ENCODE measurements around the gene AMFR.

AMFR gene

DNA sequence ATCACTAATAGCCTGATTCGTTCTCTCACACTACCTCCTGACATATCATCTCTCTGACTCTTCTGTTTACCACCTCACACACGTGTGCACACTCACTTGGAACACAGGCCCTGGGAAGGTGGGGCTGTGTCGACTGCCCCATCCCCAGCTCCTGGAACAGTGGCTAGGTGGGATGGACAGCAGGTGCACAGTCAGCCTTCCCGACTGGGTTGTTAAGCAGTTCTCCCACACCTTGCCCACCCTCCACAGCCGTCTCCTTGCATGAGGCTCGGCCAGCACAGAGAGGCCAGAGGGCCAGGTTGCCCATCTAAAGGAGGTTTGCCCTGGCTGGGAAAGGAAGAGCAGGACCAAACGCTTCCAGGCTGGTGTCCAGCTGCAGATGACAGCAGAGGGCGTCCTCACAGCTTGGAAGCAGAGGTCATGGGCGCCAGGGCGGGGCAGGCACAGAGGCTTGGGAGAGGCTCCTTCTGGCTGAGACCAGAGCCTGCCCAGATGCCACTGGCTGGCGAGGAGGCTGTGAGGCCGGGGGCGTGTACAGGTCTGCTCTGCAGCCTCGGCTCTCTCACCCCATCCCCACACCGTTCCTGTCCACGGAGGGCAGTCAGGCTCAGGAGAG lies 92.8 kb downstream of the AMFR start:
- DNase-seq (ENCODE audit: low read depth in 2 of 2), result no peak

GRCh38 chr16:56331915-56332314 lies 93.4 kb downstream of the AMFR start:
- DNase-seq (ENCODE audit: low read depth in 2 of 2), result no peak

DNA sequence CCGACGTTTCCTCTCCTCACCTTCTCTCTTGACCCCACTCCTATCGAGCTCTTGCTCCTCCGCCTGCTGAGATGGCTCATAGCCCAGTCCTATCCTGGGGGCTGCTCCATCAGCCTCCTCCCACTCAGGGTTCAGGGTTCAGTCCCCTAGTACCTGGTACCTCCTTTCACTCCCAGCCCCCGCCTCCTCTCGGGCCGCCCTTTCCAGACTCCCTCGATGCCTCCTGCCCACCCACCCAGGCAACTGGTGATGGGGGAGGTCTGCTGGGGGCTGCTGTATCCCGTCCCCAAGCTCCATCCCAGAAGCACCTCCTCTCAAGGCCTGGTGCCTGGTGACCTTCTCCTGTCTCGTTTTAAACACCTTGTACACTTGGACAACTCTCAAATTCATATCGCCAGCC lies 93.9 kb downstream of the AMFR start:
- DNase-seq (ENCODE audit: low read depth in 2 of 2), result no peak

DNA sequence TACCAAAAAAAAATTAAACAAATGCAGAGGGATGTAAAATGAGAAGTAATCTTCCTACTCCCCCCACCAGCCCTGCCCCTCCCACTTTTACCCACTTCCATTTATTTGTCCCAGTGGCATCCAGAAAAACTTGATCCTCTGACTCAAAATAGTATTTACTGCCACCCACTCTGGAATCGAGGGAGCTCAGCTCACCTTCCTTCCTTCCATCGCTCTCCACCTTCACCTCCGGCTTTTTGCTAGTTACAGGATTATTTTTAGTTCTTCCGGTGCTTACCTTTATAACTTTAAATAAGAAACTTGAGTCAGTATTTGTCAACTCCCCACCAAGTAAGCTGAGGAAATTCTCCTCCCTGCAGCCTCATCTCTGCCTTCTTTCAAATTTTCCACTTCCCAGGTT lies 94.9 kb downstream of the AMFR start:
- DNase-seq (ENCODE audit: low read depth in 2 of 2), result no peak

- no peak for DNase-seq (ENCODE audit: low read depth in 2 of 2)
Measured at GRCh38 chr16:56329887-56330286, 95.5 kb downstream of the AMFR start.

DNA sequence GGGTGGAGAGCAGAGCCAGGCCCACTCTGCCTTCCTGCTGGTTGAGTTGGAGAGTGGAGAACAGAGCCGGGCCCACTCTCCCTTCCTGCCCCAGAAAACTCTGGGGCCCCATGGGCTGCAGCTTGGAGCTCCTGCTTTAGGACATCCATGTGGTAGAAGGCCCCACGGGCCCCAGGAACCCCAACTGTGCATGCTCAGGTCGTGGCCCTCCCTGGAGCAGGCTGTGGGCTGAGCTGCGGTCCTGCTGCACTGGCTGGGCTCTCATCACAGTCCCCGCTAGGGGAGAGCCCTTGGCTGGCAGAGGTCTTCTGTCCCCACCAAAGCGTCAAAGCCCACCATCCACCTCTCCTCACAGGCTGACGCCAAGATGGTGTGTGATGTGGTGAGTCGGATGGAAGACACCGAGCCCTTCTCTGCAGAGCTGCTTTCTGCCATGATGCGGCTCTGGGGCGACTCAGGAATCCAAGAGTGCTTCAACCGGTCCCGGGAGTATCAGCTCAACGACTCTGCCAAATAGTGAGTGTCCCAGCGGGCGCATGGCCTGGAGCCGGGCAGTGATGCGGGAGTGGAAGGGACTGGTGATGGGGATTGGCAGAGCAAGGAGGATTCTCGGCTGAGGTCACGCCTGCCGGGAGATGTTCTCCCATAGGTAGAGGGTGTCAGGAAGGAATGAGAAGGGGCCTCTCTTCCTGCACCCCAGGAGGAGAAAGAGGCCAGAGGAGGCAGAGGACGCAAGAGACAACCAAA lies 96.9 kb downstream of the AMFR start:
- no peak for DNase-seq (ENCODE audit: low read depth in 2 of 2)

- DNase-seq (ENCODE audit: low read depth in 2 of 2), result no peak
Measured at GRCh38 chr16:56327929-56328258, 97.5 kb downstream of the AMFR start.

DNA sequence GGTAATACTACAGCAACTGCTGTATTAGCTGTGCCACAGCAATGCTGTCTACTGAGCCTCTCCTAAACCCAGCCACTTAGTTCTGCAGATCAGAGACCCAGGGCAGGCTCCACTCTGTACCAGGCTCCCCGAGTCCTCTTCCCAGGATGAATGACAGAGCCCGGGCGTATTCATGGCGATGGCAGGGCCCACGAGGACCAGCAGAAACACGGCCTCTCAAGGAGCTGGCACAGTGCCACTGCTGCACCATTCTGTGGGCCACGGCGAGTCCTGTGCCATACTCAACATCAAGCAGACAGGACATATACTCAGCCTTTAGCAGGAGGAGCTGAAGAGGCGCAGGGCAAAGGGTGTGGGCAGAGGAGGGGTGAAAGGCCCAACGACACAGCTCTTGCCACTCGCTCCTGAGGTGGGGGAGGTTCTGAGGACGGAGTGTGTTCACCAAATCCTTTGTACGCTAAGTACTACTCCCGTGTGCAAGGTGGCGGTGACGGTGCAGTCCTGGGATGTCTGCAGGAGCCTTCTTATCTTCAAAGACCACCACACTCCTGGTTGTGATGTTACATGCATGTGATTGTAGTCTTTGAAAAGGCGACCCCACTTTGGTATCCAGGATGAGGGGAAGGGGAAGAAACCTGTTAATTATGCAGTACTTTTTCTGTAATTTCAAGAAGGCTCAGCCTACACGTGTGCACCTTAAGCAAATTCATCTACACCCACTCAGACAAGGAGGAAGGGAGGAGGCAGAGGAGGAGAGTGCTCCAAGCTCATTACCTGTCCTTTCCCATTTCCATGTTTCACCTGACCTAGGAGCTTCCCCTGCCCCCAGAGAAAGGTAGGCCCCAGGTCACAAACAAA lies 98.0 kb downstream of the AMFR start:
- no peak for DNase-seq (ENCODE audit: low read depth in 2 of 2)

GRCh38 chr16:56325956-56326355 lies 99.4 kb downstream of the AMFR start:
- no peak for DNase-seq (ENCODE audit: low read depth in 2 of 2)

DNA sequence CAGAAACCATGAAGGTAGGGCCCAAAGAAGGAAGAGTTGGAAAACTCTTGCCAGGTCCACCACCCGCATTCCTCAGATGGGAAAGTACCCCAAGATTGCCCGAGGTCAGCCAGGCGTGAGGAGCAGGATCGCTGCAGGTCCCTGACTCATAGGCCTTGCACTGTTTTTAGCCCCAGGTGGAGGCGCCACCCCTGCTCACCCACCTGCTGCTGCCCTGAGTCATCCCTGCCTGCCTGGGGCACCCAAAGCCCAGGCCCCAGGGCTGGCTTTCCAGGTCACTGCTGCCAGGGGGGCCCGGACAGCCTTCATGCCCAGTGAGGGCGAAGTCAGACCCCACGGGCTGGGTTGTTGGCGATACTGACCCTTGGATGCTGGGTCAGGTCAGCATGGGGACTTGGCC lies 100.9 kb downstream of the AMFR start:
- DNase-seq (ENCODE audit: low read depth in 2 of 2), result no peak

- no peak for DNase-seq (ENCODE audit: low read depth in 2 of 2)
Measured at GRCh38 chr16:56321571-56321970, 103.8 kb downstream of the AMFR start.

DNA sequence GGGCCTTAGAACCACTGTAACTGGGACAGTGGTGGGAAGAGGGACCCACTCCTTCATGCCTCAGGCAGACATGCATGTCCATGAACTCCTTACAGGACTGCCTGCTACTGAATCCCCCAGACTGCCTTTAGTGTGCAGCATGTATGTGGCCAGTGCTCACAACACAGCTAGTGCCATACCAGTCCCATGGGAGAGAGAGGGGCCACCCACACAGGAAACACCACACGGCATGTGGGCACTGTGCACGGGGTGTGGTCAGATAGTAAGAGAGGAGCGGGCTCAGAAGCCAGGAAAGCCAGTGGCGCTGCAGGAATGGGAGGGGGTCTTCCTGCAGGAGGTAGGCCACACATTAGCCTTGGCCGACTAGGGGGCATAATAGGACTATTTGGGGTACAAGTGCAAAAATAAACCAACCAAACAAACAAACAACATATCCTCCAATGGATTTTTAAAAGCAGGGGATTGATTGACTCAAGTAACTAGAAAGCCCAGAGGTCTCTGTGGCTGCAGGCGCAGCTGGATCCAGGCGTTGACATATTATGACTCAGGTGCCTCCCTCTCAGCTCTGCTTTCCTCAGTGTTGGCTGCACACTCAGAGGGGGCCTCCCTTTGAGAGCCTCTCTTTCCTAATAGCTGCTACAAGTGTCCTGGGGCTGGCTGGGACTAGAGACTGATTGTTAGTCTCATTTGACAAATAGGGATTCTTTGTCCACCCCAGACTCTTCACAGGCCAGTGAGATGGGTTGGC lies 104.4 kb downstream of the AMFR start:
- DNase-seq (ENCODE audit: low read depth in 2 of 2), result no peak

DNA sequence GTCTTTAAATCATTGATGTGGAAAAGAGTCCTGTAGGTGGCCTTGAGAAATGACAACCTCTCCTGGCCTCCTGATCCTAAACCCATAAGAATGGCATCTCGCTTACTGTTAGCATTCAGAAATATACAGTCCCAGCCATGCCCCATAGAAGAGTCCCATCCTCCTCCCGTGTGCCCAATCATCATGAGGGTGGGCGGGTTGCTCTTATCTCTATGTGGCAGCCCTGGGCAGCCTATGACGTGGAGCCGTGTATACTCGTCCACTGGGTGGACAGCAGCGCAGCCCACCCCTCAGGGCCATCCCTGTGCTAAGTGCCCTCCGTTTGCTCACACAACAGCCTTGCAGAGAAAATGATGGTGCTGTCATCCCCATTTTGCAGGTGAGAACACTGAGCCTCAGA lies 105.3 kb downstream of the AMFR start:
- DNase-seq (ENCODE audit: low read depth in 2 of 2), result no peak

GRCh38 chr16:56319376-56319775 lies 106.0 kb downstream of the AMFR start:
- no peak for DNase-seq (ENCODE audit: low read depth in 2 of 2)

DNA sequence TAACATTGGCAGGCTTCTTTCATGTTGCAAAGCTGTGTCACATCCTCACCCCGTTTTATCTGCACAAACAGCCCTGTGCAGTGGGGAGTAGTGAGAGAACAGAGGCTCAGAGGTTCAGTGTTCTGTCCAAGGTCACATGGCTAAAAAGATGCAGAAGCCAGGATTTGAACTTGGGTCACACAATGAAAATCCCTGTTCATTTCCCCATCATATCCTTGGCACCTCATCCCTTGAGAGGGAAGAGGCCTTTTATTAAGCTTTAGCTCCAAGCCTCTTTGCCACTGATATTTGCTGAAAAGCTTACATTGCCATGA lies 106.6 kb downstream of the AMFR start:
- no peak for DNase-seq (ENCODE audit: low read depth in 2 of 2)

- DNase-seq (ENCODE audit: low read depth in 2 of 2), result peak; percentile 54 to 72
Measured at GRCh38 chr16:56317998-56318826, 107.1 kb downstream of the AMFR start.

GRCh38 chr16:56316545-56316944 lies 108.8 kb downstream of the AMFR start:
- DNase-seq (ENCODE audit: low read depth in 2 of 2), result no peak

DNA sequence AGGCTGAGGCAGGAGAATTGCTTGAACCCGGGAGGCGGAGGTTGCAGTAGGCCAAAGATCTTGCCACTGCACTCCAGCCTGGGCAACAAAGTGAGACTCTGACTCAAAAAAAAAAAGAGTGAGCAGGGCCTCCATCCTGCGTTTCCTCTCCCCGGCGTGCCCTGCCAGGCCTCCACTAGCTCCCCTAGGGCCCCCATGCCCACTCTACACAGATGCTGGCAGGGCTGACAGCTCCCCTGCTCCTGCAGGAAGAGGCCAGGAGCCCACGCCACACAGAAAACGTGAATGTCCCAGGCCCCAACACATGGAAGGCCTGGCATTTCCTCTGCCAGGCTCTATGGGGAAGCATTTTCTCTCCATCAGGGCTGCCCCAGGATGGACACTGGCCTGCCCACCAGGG lies 109.4 kb downstream of the AMFR start:
- DNase-seq (ENCODE audit: low read depth in 2 of 2), result no peak

GRCh38 chr16:56314244-56314850 lies 111.0 kb downstream of the AMFR start:
- DNase-seq (ENCODE audit: low read depth in 2 of 2), result no peak

DNA sequence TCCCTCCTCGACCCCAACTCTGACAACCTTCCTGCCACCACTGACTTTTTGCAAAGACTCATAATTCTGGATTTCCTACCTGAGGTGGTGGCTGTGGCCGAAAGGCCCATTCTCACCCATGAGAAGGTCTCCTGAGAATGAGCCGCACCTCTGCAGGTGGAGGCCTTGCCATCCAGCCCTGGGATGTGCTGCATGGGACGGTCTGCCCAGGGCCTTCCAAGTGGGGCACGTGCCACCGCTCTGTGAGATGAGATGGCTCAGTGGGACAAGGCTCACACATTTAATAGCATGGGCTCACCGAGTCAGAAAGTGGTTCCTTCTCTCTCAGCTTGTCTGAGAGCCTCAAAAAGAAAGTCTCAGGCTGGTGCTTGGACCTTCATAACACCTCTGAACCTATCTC lies 112.8 kb downstream of the AMFR start:
- no peak for DNase-seq (ENCODE audit: low read depth in 2 of 2)

DNA sequence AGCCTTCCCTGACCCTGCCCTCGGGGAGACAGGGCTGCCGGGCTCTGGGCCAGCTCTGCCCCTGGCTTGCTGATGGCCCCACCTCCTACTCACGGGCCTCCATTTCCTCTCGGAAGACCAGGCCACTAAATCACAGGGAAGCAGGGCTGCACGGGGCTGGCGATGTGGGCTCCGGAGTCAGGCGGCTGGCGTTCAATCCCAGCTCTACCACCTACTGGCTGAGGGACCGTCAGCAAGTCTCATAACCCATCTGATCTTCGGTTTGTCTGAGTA lies 113.4 kb downstream of the AMFR start:
- no peak for DNase-seq (ENCODE audit: low read depth in 2 of 2)
